Measurements from ENCODE around the gene ROCK2.

Gene ROCK2

DNA sequence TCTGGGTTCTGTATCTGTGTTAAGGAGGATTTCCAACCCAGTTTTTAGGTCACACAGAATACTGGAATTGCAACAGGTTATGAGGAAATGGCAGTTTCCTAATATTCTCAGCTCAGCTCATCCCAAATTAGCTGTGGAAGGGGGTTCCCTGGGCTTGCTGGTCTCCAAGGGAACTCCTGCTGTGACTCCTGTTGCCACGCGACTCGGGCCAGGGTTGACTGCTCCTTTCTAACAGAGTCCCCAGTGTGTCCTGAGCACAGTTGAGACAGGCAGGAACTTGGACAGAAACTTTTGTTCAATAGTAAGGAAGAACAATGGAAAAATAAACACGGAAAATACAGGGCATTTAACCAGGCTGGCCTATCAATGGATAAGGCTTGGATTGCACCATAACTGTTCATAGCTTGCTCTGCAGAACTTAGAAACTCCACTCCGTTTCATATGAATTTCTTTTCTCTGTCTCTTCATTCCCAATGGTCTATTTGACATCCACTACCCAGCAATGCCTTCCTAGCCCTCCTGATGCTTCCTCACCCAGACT lies 3.8 kb upstream of the ROCK2 start:
- TF ChIP-seq ZBTB7A (IDR thresholded peaks at IDR 0.05; ENCODE audit: low read depth) (no peak), CEBPB (IDR thresholded peaks at IDR 0.05) (0 out of 2 replicates have a peak, but pooled peaks have one; percentile 30)
- TF ChIP-seq, protein P1, sequence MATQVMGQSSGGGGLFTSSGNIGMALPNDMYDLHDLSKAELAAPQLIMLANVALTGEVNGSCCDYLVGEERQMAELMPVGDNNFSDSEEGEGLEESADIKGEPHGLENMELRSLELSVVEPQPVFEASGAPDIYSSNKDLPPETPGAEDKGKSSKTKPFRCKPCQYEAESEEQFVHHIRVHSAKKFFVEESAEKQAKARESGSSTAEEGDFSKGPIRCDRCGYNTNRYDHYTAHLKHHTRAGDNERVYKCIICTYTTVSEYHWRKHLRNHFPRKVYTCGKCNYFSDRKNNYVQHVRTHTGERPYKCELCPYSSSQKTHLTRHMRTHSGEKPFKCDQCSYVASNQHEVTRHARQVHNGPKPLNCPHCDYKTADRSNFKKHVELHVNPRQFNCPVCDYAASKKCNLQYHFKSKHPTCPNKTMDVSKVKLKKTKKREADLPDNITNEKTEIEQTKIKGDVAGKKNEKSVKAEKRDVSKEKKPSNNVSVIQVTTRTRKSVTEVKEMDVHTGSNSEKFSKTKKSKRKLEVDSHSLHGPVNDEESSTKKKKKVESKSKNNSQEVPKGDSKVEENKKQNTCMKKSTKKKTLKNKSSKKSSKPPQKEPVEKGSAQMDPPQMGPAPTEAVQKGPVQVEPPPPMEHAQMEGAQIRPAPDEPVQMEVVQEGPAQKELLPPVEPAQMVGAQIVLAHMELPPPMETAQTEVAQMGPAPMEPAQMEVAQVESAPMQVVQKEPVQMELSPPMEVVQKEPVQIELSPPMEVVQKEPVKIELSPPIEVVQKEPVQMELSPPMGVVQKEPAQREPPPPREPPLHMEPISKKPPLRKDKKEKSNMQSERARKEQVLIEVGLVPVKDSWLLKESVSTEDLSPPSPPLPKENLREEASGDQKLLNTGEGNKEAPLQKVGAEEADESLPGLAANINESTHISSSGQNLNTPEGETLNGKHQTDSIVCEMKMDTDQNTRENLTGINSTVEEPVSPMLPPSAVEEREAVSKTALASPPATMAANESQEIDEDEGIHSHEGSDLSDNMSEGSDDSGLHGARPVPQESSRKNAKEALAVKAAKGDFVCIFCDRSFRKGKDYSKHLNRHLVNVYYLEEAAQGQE (IDR thresholded peaks at IDR 0.05; ENCODE audit: low read depth), result no peak

DNA sequence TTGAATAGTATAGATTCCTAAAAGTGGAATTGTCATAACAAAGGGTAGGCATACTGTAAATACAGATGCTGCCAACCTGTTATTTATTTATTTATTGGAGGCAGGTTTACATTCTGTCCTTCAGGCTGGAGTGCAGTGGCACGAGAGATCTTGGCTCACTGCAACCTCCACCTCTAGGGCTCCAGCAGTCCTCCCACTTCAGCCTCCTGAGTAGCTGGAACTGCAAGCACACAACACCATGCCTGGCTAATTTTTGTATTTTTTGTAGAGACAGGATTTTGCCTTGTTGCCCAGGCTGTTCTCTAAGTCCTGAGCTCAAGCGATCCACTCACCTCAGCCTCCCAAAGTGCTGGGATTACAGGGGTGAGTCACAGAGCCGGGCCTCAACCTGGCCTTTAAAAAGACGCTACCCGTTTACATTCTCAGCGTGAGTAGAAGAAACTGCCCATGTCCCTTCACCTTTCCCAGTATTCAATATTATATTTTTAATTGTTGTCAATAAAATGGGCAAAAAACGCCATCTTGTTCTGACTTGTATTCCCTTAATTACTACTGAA lies 3.0 kb upstream of the ROCK2 start:
- TF ChIP-seq RAD21 (IDR thresholded peaks at IDR 0.05; ENCODE audit: low read depth), result no peak
- no peak for TF ChIP-seq EGR1 (IDR thresholded peaks at IDR 0.05)
- TF ChIP-seq, protein P2, sequence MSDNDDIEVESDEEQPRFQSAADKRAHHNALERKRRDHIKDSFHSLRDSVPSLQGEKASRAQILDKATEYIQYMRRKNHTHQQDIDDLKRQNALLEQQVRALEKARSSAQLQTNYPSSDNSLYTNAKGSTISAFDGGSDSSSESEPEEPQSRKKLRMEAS (IDR thresholded peaks at IDR 0.05), result no peak
- TF ChIP-seq CEBPB (IDR thresholded peaks at IDR 0.05), result no peak
- TF ChIP-seq, protein P1 (IDR thresholded peaks at IDR 0.05; ENCODE audit: low read depth), result no peak
- no peak for TF ChIP-seq YY1 (IDR thresholded peaks at IDR 0.05; ENCODE audit: low read depth)
- no peak for TF ChIP-seq ZBTB7A (IDR thresholded peaks at IDR 0.05; ENCODE audit: low read depth)
- TF ChIP-seq CREB1 (IDR thresholded peaks at IDR 0.05; ENCODE audit: low read depth), result no peak
- no peak for TF ChIP-seq TEAD4 (IDR thresholded peaks at IDR 0.05)
- no peak for TF ChIP-seq TAF1 (IDR thresholded peaks at IDR 0.05; ENCODE audit: low read depth)
- no peak for TF ChIP-seq FOXM1 (IDR thresholded peaks at IDR 0.05; ENCODE audit: borderline replicate concordance, low read depth)
- no peak for TF ChIP-seq NFIC (IDR thresholded peaks at IDR 0.05)
- TF ChIP-seq, protein P3, sequence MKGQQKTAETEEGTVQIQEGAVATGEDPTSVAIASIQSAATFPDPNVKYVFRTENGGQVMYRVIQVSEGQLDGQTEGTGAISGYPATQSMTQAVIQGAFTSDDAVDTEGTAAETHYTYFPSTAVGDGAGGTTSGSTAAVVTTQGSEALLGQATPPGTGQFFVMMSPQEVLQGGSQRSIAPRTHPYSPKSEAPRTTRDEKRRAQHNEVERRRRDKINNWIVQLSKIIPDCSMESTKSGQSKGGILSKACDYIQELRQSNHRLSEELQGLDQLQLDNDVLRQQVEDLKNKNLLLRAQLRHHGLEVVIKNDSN (IDR thresholded peaks at IDR 0.05), result no peak
- TF ChIP-seq TCF12 (IDR thresholded peaks at IDR 0.05; ENCODE audit: low read depth), result no peak

DNA sequence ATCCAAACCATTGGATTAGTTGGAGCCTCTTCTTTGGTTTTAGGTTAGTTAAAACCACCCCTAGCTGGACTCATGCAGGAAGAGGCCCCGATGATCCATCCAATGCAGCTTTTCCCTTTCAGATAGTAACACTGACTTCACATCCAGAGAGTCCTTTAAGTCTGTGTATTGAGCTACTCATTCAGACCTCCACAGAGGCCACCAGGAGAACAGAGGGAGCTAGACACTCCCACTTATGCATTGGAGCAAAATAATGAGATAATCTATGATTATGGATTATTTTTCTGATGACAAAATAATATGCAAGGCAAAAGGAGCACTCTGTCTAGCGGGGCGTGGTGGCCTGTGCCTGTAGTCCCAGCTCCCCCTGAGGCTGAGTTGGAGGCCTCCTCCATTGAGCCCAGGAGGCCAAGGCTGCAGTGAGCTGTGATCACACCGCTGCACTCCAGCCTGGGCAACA lies 1.6 kb upstream of the ROCK2 start:
- TF ChIP-seq TEAD4 (IDR thresholded peaks at IDR 0.05) (no peak), ZBTB7A (IDR thresholded peaks at IDR 0.05; ENCODE audit: low read depth) (no peak), FOXM1 (IDR thresholded peaks at IDR 0.05; ENCODE audit: borderline replicate concordance, low read depth) (no peak), NFIC (IDR thresholded peaks at IDR 0.05) (no peak), YY1 (IDR thresholded peaks at IDR 0.05; ENCODE audit: low read depth) (no peak), CEBPB (IDR thresholded peaks at IDR 0.05) (no peak), RAD21 (IDR thresholded peaks at IDR 0.05; ENCODE audit: low read depth) (no peak), TAF1 (IDR thresholded peaks at IDR 0.05; ENCODE audit: low read depth) (no peak), EGR1 (IDR thresholded peaks at IDR 0.05) (no peak), EP300 (IDR thresholded peaks at IDR 0.05; ENCODE audit: borderline replicate concordance) (no peak), CREB1 (IDR thresholded peaks at IDR 0.05; ENCODE audit: low read depth) (no peak), TCF12 (IDR thresholded peaks at IDR 0.05; ENCODE audit: low read depth) (no peak)
- TF ChIP-seq, protein P1 (IDR thresholded peaks at IDR 0.05; ENCODE audit: low read depth), result no peak
- TF ChIP-seq, protein P3 (IDR thresholded peaks at IDR 0.05), result no peak
- TF ChIP-seq, protein P2 (IDR thresholded peaks at IDR 0.05), result no peak

DNA sequence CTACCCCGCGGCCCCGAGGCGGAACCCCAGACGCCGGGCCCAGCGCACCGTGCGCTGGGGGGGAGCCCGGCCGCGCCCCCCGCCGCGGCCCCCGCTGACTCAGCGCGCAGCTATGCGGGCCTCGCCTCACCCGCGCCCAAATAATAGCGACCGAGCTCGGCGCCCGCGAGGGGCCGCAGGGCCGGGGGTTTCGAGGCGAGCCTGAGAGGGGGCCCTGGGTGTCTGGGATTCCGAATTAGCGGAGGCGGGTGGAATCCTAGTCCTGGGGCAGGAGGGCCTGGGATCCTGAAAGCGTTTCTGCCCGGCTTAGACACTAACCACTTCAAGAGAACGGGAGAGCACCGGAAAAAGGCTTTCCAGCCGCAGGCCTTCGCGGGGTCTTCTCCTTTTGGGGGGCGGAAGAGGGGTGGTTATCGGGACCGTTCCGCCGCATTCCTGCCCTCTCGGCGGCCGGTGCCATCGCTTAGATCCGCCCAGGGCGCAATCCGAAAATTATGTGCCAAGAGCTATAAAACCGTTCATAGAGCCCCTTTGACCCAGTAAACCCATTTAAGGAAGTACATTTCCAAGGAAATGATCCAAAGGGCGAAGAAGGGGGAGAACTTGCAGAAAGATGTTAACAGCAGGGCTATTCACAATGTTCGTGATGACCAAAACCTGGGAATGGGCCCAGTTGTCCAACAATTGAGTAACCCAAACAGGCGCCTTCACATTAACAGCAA lies 681 bp upstream of the ROCK2 start:
- TF ChIP-seq, protein P2 (IDR thresholded peaks at IDR 0.05), result peak; percentile 51
- TF ChIP-seq ZBTB7A (IDR thresholded peaks at IDR 0.05; ENCODE audit: low read depth) (peak; percentile 94), CREB1 (IDR thresholded peaks at IDR 0.05; ENCODE audit: low read depth) (no peak), EGR1 (IDR thresholded peaks at IDR 0.05) (peak; percentile 8; the same call in 1 of the 2 replicates), TEAD4 (IDR thresholded peaks at IDR 0.05) (peak; percentile 73), TAF1 (IDR thresholded peaks at IDR 0.05; ENCODE audit: low read depth) (peak; percentile 66), RAD21 (IDR thresholded peaks at IDR 0.05; ENCODE audit: low read depth) (no peak)
- TF ChIP-seq, protein P1 (IDR thresholded peaks at IDR 0.05; ENCODE audit: low read depth), result no peak

Measured in Ishikawa (cell line).